ENCODE data around the gene RPS19.
"Not testable (repeated sequence)": the region's sequence is repeated elsewhere in the genome, so short reads cannot be mapped to it uniquely, and the experiment has no call there.

Gene RPS19

DNA sequence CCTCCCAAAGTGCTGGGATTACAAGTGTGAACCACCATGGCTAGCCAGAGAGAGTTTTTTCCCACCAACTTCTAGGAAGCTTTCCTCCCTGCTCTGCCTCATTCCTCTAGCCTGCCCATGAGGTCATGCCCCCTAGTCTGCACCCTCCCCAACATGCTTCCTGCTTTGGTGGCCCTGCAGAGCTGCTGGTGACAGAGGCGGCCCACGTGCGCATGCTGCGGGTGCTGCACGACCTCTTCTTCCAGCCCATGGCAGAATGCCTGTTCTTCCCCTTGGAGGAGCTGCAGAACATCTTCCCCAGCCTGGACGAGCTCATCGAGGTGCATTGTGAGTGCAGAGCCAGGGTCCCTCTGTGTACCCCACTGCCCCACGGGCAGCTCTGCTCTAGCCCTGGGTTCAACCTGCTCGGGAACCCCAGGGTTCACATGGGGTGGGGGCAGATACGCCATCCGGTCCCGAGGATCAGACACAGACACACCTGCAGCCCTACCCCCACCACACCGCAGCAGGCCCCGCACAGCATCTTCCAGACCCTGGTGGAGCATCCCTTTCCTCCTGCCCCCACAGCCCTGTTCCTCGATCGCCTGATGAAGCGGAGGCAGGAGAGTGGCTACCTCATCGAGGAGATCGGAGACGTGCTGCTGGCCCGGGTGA lies 41.8 kb downstream of the RPS19 start:
- no peak for DNase-seq (ENCODE audit: low spot score)

DNA sequence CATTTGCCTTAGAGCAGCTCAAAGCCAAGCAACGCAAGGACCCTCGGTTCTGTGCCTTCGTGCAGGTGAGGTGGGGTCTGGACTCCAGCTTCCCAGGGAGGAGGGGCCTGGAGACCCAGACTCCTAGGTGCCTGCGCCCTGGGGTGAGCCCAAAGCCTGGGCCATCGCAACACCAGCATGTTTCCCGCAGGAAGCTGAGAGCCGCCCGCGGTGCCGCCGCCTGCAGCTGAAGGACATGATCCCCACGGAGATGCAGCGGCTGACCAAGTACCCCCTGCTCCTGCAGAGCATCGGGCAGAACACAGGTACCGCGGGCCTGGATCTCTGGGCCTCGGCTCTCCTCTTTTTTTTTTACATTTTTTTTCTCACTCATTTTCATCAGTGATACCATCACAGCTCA lies 42.5 kb downstream of the RPS19 start:
- no peak for DNase-seq (ENCODE audit: low spot score)

DNA sequence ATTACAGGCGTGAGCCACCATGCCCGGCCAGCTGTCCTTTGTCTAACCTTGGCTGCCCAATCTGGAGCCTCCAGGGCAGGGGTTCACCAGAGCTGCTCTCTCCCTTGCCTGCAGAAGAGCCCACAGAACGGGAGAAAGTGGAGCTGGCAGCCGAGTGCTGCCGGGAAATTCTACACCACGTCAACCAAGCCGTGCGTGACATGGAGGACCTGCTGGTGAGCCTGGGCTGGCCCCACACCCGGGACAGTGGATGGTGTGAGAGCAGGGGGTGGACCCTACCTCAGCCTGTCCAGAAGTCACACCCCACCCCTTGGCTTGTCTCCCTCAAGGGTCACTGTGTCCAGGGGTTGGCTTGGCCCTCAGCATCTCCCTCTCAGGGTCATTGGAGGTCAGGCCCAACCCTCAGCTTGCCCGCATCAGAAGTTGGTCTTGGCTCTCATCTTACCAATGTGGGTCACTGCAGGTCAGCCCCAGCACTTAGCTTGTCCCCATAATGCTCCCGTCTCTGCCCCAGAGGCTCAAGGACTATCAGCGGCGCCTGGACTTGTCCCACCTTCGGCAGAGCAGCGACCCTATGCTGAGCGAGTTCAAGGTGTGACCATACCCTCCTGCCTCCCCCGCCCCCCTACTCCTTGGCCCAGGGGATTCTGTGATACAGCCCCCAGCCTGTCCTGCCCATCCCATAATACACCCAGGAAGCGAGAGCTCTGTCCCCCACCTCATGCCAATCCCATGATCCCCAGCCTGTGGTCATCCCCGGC lies 43.3 kb downstream of the RPS19 start:
- DNase-seq (ENCODE audit: low spot score): no peak

DNA sequence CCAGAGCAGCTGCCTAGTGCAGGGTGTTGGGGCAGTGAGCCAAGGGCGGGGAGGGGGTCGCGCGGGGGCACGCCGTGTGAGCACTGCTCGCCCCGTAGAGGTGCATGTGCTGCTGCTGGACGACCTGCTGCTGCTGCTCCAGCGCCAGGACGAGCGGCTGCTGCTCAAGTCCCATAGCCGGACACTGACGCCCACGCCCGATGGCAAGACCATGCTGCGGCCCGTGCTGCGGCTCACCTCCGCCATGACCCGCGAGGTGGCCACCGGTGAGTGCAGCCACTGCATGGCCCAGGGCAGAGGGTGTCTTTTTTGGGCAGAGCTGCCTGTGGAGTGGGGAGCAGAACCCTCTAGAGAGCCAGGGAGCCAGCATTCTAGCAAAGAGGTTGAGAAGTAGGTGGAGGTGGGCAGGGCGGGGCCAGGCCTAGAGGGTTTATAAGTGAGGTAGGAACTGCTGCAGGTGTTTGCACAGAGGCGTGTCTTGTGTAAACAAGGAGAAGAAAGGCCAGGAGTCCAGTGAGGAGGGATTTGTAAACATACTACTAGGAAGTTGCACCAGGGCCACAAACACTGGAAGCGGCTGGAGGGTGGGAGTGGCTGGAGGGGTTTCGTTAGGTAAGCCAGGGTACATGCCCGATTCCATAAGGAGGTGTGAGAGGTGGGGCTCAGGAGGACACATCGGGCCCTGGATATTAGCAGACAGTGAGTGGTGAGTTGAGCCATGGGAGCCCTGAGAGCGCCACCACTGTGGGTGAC lies 44.2 kb downstream of the RPS19 start:
- peak; percentile 26 for DNase-seq (ENCODE audit: low spot score)

DNA sequence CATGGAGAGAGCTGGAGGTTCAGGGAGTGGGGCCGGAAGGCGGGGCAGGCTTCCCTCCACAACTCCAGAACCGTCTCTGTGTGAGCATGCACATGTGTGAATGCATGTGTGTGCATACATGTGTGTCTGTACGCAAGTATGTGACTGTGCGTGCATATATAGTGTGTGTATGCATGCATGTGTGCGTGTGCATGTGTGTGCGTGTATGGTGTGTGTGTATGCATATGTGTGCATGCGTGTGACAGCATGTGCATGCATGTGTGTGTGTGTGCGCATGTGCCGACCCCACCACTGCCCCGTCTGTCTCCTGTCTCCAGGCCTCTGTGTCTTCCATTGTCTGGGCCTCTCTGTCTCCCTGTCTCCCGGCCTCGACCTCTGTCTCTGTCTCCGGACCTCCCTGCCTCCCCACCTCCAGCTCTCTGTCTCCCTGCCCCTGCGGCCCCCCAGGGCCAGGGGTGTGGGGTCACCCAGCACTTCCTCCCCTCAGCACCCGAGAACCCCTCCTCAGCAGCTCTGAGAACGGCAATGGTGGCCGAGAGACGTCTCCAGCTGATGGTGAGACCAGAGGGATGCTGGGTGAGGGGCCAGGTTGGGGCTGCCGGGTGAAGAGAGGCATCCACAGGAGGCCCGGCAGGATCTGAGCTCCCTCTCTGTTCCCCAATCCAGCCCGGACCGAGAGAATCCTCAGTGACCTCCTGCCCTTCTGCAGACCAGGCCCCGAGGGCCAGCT lies 45.4 kb downstream of the RPS19 start:
- DNase-seq (ENCODE audit: low spot score): no peak

DNA sequence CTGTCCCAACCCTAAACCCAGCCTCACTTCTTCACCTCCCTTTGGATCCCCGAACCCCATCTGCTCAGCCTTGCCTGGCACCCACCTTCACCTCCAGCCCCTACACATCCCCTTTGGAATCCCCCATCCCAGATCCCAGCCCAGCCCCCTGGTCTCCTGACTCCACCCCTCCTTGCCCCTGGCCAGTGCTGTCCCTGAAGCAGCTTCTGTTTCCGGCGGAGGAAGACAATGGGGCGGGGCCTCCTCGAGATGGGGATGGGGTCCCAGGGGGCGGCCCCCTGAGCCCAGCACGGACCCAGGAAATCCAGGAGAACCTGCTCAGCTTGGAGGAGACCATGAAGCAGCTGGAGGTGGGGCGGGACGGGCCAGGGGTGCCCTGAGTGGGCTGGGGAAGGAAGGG lies 46.2 kb downstream of the RPS19 start:
- DNase-seq (ENCODE audit: low spot score): no peak

DNA sequence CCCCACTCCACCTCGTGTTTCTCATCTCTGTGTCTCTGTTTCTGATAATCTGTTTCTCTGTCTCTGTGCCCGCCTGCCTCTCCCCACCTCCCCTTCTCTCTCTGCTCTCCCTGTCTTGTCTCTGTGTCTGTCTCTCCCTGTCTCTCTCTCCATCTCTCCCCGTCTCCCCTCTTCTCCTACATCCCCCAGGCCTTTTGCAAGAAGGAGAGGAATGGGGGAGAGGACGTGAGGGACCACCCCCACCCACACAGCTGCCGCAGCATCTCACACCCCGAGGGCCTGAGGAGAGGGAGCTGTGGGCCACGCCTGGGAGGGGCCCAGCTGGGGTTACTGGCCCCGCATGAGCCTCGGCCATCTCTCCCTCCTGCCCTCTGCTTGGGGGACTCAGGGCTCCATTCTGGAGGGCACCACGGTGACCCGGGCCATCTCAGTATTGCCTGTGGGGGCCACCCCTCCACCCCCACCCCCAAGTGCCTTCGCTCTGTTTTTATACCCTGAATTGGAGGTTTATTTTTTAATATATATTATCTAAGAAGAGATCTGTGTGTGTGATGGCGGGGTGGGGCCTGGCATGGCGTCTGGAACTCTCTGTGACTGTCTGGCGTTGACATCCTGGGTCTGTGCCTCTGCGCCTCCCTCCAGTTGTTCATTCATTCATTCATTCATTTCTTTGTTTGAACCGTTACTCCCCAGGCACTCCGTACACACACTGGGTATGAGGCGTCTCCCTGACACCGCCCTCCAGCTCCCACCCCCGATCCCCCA lies 47.0 kb downstream of the RPS19 start:
- no peak for DNase-seq (ENCODE audit: low spot score)

DNA sequence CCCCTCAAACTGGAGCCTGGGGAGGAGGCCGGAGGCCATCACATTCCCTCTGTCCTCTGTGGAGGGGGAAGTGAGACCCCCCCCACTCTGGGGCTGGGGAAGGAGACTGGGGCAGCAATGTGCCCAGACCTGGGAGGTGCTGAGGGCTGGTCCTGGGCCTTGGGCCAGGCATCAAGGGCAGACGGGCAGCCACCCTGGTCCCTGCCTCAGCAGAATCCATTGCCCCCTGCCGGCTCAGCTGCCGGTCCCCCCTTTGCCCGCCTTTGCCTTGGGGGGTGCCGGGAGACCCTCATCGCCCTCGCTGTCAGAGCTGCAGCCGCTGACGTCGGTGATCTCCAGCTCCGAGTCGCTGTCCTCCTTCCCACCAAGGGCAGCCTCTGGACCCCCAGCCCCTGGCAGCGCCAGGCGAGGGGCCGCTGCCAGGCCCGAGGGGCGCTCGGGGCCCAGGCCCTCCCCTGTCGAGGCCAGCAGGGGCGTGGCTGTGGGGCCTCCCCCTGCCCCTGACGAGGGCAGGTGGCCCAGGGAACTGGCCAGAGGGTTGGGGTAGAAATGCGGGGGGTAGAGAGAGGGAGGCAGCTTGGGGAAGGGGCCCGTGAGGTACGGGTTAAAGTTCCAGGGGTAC lies 48.0 kb downstream of the RPS19 start:
- no peak for DNase-seq (ENCODE audit: low spot score)

DNA sequence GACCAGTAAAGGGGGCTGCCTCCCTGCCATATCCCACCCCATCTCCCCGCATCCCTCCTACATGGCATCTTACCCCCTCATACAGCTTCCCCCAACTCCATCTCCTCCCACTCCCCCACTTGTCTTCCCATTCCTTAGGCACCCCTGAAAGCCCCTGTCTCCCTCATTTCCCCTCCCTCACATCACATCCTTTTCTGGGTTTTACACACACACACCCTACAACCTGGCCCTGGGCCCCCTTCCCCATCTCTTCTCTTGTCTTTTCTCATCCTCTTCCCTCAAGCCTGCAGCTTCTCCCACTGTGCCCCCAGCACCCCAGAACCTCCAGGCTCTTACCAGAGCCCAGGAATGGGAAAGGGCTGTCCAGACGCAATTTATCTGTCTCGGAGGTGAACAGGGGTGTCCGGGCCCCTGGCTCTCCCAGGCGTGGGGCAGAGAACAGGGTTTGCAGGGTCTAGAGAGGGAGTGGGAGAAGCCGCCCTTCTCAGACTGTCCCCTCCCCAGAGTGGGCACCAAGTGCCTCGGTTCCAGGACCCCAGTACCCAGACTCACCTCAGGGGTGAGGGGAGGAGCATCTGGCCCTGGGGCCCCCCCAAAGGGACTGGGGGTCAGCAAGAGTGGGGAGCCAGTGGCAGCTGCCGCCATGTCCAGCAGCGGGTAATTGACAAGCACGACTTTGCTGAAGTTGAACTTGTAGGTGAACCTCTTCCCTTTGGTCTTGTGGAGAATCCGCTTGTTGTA lies 48.8 kb downstream of the RPS19 start:
- no peak for DNase-seq (ENCODE audit: low spot score)

DNA sequence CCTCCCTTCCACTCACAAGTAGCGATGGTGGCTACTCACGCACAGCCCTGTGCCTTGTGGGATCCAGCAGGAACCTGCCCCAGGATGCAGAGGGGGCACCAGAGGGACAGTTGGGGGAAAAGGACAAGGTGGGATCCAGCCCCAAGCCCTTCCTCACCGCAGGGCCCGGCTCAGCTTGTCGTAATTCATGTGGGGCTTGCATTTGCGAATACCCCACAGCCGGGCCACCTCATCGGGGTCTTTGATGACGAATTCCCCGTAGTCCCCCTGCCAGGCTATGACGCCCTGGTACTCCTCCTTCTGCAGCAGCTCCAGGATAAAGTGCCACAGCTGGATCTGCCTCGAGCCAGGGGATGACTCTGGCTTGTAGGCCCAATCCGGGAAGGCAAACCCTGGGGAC lies 49.7 kb downstream of the RPS19 start:
- DNase-seq (ENCODE audit: low spot score): no peak

DNA sequence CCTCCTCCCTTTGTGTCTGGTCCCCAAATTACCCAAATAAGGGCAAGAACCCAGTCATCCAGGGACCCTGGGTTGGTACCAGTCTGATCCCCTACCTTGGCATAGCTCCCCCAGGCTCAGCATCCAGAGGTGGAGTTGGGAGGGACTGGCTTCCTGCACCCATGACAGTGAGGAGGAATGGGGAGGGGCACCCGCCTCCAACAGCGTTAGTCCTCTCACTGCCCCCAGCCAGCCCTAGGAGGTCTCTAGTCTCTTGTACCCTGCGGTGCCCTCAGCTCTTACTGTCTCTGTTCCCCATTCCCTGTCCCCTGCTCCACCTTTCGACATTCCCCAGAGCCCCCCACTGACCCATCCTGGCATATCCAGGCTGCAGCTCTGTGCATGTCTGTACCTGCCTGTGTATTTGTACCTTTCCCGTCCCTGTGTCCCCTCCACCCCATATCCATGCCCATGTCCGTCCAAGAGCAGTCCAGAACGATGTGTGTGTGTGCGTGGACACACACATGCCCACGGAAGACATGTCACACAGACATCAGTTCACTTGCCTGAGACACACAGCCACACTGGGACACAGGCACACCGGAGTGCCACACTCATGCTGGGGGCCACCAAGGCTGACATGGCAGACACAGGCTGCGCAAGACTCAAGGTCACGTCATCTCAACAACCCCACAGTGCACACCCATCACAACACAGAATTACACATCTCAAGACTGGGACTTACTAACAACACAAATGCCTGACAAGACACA lies 50.4 kb downstream of the RPS19 start:
- DNase-seq (ENCODE audit: low spot score): no peak

DNA sequence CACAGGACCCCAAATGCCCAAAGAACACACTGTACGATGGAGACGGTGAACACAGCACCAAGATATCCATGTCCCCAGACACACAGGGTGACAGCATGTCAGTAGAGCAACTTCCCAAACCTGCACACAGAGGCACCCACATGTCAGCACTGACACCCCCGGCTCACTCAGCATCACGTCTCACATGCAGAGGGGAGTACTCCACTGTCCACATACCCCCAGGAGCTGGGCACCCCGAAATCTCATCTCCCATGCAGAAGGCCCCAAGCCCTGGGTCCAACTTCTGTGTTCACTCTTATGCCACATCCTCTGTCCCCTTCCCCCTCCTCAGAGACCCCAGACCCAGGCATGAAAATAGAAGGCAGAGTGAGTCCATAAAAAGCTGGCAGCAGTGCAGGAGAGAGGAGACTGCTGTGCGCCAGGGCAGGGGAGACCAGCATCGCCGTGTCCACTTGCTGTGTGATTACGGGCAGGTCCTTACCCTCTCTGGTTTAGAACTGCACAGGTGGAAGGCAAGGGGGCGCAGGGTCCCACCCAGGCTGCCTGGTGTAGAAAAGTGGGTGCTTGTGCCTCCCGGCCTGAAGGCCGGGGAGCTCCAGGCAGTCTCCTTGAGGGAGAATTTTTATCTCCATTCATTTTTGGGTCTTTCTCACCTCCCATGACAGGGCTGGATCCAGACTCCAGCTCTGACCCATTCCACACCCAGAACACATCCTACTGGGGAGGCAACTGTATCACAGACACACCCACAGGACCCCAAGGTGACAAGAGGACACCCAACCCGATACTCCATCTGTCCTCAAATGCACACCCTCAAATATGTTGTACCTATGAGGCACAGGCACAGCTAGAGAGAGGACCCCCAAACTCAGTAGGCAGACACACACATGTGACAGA lies 51.2 kb downstream of the RPS19 start:
- no peak for DNase-seq (ENCODE audit: low spot score)

DNA sequence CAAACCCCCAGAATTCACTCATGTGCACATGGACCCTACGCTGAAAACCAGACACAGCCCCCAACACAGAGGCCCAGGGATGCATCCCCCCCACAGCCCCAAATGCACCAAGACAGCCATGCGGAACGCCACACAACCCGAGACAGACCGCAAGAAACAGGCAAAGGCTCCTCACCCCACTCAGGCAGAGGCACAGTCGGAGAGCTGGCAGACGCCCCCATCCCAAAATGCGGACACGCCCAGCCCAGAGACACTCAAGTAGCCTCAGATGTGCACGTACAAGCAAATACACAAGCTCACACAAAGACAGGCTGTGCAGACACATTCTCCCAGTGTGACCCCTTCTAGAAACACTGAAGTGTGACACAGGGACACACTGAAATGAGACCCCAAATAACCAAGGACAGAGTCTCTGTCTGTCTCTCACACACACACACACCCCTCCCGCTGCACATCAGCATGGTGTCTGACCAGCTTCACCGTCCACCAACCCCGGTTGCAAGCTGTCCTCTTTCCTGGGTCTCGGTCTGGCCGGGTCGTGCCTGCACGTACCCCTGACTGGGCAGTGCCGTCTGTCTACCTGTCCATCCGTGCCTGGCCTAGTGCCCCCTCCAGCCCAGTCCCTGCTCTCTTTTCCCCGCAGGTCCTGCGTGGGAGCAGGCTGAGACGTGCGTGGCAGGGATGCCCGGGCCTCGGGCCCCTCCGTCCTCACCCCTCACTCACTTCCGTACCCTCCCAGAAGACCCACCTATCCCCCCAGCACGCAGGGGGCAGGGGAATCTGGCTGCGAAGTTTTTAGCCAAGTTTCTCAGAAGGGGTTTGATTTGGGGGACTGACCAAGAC lies 52.1 kb downstream of the RPS19 start:
- no peak for DNase-seq (ENCODE audit: low spot score)

DNA sequence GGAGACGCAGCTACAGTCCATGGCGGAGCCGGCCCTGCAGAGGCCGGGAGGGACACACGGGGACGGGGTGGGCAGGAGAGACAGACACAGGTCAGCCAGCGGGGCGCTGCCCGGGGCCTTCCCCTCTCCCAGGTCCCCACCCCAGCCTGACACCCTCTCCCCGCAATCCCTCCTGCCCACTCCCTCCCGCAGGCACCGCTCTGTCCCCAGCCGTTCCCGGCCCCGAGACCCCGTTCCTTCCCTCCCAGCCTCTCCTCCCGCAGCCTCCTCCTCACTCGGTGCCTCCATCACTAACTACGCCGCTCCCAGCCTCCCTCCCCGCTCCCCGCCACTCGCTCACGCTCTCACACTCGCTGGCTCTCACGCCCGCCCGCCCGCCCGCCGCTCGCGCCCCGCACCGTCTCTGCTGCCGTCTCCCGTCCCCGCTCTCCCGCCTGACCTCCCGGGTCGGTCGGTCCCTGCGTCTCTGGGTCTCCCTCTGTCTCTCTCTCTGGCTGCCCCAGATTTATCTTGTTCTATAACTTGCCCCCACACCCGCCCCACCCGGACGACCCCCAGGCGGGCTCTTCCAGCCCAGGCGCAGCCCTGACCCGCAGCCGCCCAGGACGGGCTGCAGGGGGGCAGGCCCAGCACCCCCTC lies 53.0 kb downstream of the RPS19 start:
- DNase-seq (ENCODE audit: low spot score): no peak

DNA sequence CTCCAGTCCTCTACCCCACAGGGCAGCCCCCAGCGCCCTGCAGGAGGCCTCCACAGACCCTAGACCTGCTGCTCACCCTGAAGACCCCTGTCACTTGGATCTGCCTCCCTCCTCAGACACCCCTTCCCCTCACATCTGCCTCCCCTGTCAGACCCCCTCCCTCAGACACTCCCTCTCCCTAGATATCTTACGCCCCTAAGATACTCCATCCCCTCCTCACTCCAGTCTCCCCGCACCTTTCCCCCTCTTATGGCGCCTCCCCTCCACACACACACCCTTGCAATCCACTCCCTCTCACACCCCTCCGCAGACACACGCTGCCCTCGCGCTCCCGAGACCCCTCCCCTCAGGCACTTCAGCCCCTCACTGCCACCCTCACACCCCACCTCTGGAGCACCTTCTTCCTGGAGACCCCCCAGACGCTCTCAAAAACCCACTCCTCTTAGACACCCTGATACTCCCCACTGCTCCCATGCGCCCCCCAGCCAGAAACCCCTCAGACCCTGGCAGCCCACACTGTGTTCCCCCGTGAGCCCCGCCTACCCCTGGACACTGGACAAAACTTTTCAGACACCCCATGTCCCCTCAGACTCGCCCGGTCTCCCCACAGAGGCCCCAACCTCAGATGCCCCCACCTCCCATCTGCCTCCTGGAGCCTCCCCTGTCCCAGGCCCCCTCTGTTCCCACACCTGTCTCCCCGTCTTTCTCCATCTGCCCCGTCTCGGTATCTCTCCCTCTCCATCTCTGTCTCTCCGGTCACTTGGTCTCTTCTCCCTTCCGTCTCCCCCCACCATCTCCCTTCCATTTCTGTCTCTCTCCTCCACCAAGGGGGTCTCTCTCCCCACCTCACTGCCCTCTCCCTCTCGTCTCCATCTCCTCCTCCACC lies 53.7 kb downstream of the RPS19 start:
- no peak for DNase-seq (ENCODE audit: low spot score)

DNA sequence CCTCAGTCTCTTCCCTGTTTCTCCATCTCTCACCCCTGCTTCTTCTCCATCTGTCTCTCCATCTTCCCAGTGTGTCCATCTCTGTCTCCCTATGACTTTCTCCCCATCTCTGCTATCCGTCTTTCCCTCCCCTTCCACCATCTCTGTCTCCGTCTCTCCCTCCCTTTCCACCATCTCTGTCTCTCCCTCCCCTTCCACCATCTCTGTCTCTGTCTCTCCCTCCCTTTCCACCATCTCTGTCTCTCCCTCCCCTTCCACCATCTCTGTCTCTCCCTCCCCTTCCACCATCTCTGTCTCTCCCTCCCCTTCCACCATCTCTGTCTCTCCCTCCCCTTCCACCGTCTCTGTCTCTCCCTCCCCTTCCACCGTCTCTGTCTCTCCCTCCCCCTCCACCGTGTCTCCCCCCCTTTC lies 54.4 kb downstream of the RPS19 start:
- not testable (repeated sequence) for DNase-seq (ENCODE audit: low spot score)
